HEK293T (cell line): ENCODE results near the gene TMOD1.

Source experiments
- ARNT ChIP-seq: fragments of 450-650 bp; IDR thresholded peaks from 2 replicates; pipeline ENCODE4 v1.6.1; 2017; ENCODE audit warnings: mild to moderate bottlenecking
- BHLHE40 ChIP-seq: fragments of 450-650 bp; IDR thresholded peaks from 2 replicates; pipeline ENCODE4 v1.6.1; 2016; ENCODE audit warnings: mild to moderate bottlenecking, moderate library complexity, borderline replicate concordance
- CTBP1 ChIP-seq: fragments of 450-650 bp; IDR thresholded peaks from 2 replicates; pipeline ENCODE4 v1.6.1; 2016; ENCODE audit warnings: borderline replicate concordance
- FOXA1 ChIP-seq: fragments of 450-650 bp; IDR thresholded peaks from 2 replicates; pipeline ENCODE4 v1.6.1; 2016; ENCODE audit warnings: mild to moderate bottlenecking
- FOXK2 ChIP-seq: fragments of 450-650 bp; IDR thresholded peaks from 2 replicates; pipeline ENCODE4 v1.6.1; 2016; ENCODE audit warnings: mild to moderate bottlenecking
- FOXM1 ChIP-seq: fragments of 450-650 bp; IDR thresholded peaks from 2 replicates; pipeline ENCODE4 v1.6.1; 2017; ENCODE audit warnings: mild to moderate bottlenecking, borderline replicate concordance
- LEF1 ChIP-seq: fragments of 450-650 bp; IDR thresholded peaks from 2 replicates; pipeline ENCODE4 v1.6.1; 2017; ENCODE audit warnings: mild to moderate bottlenecking, borderline replicate concordance
- NFRKB ChIP-seq: fragments of 450-650 bp; IDR thresholded peaks from 2 replicates; pipeline ENCODE4 v1.6.1; 2016; ENCODE audit warnings: mild to moderate bottlenecking, moderate library complexity
- SP1 ChIP-seq: fragments of 450-650 bp; IDR thresholded peaks from 2 replicates; pipeline ENCODE4 v1.6.1; 2017
- SUZ12 ChIP-seq: fragments of 450-650 bp; IDR thresholded peaks from 2 replicates; pipeline ENCODE4 v1.6.1; 2016; ENCODE audit warnings: mild to moderate bottlenecking
- TARDBP ChIP-seq: fragments of 450-650 bp; IDR thresholded peaks from 2 replicates; pipeline ENCODE4 v1.6.1; 2016
- ZNF384 ChIP-seq: fragments of 450-650 bp; IDR thresholded peaks from 2 replicates; pipeline ENCODE4 v1.6.1; 2016
- TF ChIP-seq, protein P1 (sequence below): fragments of 450-650 bp; IDR thresholded peaks from 2 replicates; pipeline ENCODE4 v1.6.1; 2016

DNA sequence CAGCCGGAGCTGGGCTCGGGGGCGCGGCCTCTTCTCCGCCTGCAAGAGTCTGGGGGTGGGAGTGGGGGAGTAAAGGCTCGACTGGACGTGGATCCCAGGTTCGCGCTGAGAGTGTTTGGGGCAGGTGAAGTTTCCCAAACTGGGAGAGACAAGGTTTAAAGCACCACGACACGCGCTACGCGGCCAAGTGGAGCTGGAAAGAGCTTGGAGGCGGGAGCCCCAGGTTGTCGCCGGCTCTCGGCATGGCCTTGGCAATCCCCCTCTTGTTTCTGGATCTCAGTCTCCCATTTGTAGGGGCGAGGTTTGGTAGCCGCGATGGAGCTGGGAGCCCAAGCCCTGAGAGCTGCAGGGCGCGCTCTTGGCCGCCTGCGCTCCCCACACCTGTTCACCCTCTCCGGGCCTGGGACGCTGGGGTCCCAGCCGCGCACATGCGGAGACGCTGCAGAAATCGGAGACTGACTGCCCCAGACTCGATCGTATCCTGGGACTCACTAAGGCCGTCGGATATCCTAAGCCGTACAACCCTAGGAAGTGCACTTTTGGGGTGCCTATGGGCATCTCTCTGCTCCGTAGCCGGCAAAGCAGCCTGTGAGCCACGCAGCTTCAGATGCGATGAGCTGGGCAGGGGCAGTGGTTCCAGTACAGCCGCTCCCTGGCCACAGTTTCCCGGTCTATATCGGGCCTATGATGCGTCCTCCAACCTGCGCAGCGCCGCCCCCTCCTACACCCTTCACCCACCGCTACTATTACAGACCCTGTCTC is 937 bp downstream of the TMOD1 start:
- TF ChIP-seq BHLHE40 (no peak), SUZ12 (no peak), LEF1 (no peak), FOXK2 (no peak), ARNT (no peak), ZNF384 (no peak), SP1 (no peak), CTBP1 (no peak), TARDBP (no peak), FOXA1 (no peak), NFRKB (no peak), FOXM1 (no peak)
- TF ChIP-seq, protein P1, sequence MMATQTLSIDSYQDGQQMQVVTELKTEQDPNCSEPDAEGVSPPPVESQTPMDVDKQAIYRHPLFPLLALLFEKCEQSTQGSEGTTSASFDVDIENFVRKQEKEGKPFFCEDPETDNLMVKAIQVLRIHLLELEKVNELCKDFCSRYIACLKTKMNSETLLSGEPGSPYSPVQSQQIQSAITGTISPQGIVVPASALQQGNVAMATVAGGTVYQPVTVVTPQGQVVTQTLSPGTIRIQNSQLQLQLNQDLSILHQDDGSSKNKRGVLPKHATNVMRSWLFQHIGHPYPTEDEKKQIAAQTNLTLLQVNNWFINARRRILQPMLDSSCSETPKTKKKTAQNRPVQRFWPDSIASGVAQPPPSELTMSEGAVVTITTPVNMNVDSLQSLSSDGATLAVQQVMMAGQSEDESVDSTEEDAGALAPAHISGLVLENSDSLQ = no peak
